A549 (cell line): Measurements from ENCODE around the gene P2RX3. TPM values are rescaled to one million over a fixed set of nuclear protein-coding genes. Genes with fewer than 3 reads are reported as not detected.

Experiments
- ATAC-seq, 2 experiments: fragments of 200-7000 bp in 1 of 2; fragments of >200 bp in 1 of 2; cut with Nextera tagmentation in 1 of 2; cut with Tn5 transposase in 1 of 2; 3 replicates each; pipeline versions ENCODE4 v1.8.0 to v1.9.1; 2018 to 2020; ENCODE audit warnings: mild to moderate bottlenecking in 1 of 2, moderate library complexity in 1 of 2
- CTCF ChIA-PET: fragments of 300-600 bp; sonication (Branson Sonifier 250); formaldehyde crosslinking; extraction: SDS; loops from one replicate; lab custom pipeline; 2021; ENCODE audit warnings: antibody characterized with exemption, inconsistent platforms; lab: Yijun Ruan, JAX
- POLR2A ChIA-PET: fragments of 350-600 bp; formaldehyde crosslinking; extraction: SDS; loops from one replicate; lab custom pipeline; 2021; ENCODE audit warnings: antibody characterized with exemption, inconsistent platforms; lab: Yijun Ruan, JAX
- DNase-seq, 2 experiments: peaks; one replicate each; pipeline versions ENCODE4 v3.0.0 to v3.0.0-alpha.2; 2011 to 2016; ENCODE audit warnings: low read depth in 1 of 2, low spot score in 1 of 2
- FAIRE-seq: peaks from 2 replicates; lab custom pipeline; 2011; peaks lifted over from hg19 to GRCh38; lab: Jason Lieb, UNC
- H3K27ac ChIP-seq, 2 experiments: fragments of >200 bp; sonication (Bioruptor Twin); formaldehyde crosslinking; 3 replicates each; pipeline ENCODE4 v1.5.1; 2016 to 2017
- H3K4me1 ChIP-seq: fragments of >200 bp; sonication (Bioruptor Twin); formaldehyde crosslinking; 3 replicates; pipeline ENCODE4 v1.6.1; 2016
- H3K4me2 ChIP-seq: fragments of >200 bp; sonication (Bioruptor Twin); formaldehyde crosslinking; 3 replicates; pipeline ENCODE4 v1.6.1; 2016
- H3K4me3 ChIP-seq: fragments of >200 bp; sonication (Bioruptor Twin); formaldehyde crosslinking; 3 replicates; pipeline ENCODE4 v1.5.1; 2016
- H3K9me3 ChIP-seq: fragments of >200 bp; sonication (Bioruptor Twin); formaldehyde crosslinking; 3 replicates; pipeline ENCODE4 v1.6.1; 2016
- CBX2 ChIP-seq: fragments of 200-600 bp; sonication (generic); IDR thresholded peaks from 2 replicates; pipeline ENCODE4 v1.6.1; 2016; ENCODE audit warnings: low read depth, mild to moderate bottlenecking, borderline replicate concordance
- CBX8 ChIP-seq: fragments of 200-600 bp; sonication (generic); IDR thresholded peaks from 2 replicates; pipeline ENCODE4 v1.6.1; 2016
- CEBPB ChIP-seq, 2 experiments: fragments of >200 bp in 1 of 2; sonication (Bioruptor Twin) in 1 of 2; formaldehyde crosslinking in 1 of 2; IDR thresholded peaks; 2 replicates each; pipeline ENCODE4 v1.6.1; 2012 to 2016
- CHD4 ChIP-seq: fragments of 200-600 bp; sonication (generic); IDR thresholded peaks from 2 replicates; pipeline ENCODE4 v1.6.1; 2016; ENCODE audit warnings: antibody characterized with exemption, mild to moderate bottlenecking, borderline replicate concordance
- EHMT2 ChIP-seq: fragments of 200-600 bp; sonication (generic); IDR thresholded peaks from 2 replicates; pipeline ENCODE4 v1.6.1; 2016; ENCODE audit warnings: antibody characterized with exemption, low read depth, mild to moderate bottlenecking, moderate library complexity
- FOSL2 ChIP-seq, 2 experiments: fragments of 450-650 bp in 1 of 2; fragments of >200 bp in 1 of 2; sonication (Bioruptor Twin) in 1 of 2; formaldehyde crosslinking; IDR thresholded peaks; 2 replicates each; pipeline versions ENCODE4 v1.5.0 to v1.6.1; 2016 to 2020; ENCODE audit warnings: mild to moderate bottlenecking in 1 of 2, moderate library complexity in 1 of 2
- FOXS1 ChIP-seq: fragments of 250-450 bp; sonication (Bioruptor Pico); IDR thresholded peaks from 2 replicates; pipeline ENCODE4 v1.5.0; 2020; ENCODE audit warnings: mild to moderate bottlenecking, moderate library complexity
- HEYL ChIP-seq: fragments of 250-450 bp; sonication (Bioruptor Pico); IDR thresholded peaks from 2 replicates; pipeline ENCODE4 v1.8.0; 2021; ENCODE audit warnings: mild to moderate bottlenecking, moderate library complexity
- HOXA7 ChIP-seq: fragments of 250-450 bp; sonication (Bioruptor Pico); IDR thresholded peaks from 2 replicates; pipeline ENCODE4 v1.5.0; 2020; ENCODE audit warnings: mild to moderate bottlenecking, moderate library complexity
- HOXB13 ChIP-seq: fragments of 250-450 bp; sonication (Bioruptor Pico); IDR thresholded peaks from 2 replicates; pipeline ENCODE4 v1.5.0; 2020; ENCODE audit warnings: low read depth, mild to moderate bottlenecking, moderate library complexity
- HOXB5 ChIP-seq: fragments of 250-450 bp; sonication (Bioruptor Pico); IDR thresholded peaks from 2 replicates; pipeline ENCODE4 v1.5.0; 2020; ENCODE audit warnings: mild to moderate bottlenecking, moderate library complexity
- JUN ChIP-seq, 2 experiments: fragments of >200 bp; sonication (Bioruptor Twin); formaldehyde crosslinking; IDR thresholded peaks; 2 replicates in 1 of 2; 3 replicates in 1 of 2; pipeline ENCODE4 v1.6.1; 2016 to 2017
- KDM1A ChIP-seq: fragments of 200-600 bp; sonication (generic); IDR thresholded peaks from 2 replicates; pipeline ENCODE4 v1.6.1; 2016; ENCODE audit warnings: low read depth, mild to moderate bottlenecking
- KDM5A ChIP-seq: fragments of 200-600 bp; sonication (generic); IDR thresholded peaks from 2 replicates; pipeline ENCODE4 v1.6.1; 2016; ENCODE audit warnings: antibody characterized with exemption, mild to moderate bottlenecking
- MAFK ChIP-seq: fragments of 450-650 bp; IDR thresholded peaks from 2 replicates; pipeline ENCODE4 v1.6.1; 2014; ENCODE audit not compliant: partially characterized antibody
- MYC ChIP-seq: IDR thresholded peaks from 2 replicates; pipeline ENCODE4 v1.6.1; 2012; ENCODE audit warnings: mild to moderate bottlenecking, inconsistent platforms, low read length, improper control_type of control experiment, borderline replicate concordance
- RARB ChIP-seq: fragments of 250-450 bp; sonication (Bioruptor Pico); IDR thresholded peaks from 2 replicates; pipeline ENCODE4 v1.8.0; 2021; ENCODE audit warnings: mild to moderate bottlenecking, moderate library complexity
- RNF2 ChIP-seq: fragments of 200-600 bp; sonication (generic); IDR thresholded peaks from 2 replicates; pipeline ENCODE4 v1.6.1; 2016; ENCODE audit warnings: low read depth, mild to moderate bottlenecking, antibody characterized with exemption, moderate library complexity, borderline replicate concordance
- SMC3 ChIP-seq: fragments of >200 bp; sonication (Bioruptor Twin); formaldehyde crosslinking; IDR thresholded peaks from 3 replicates; pipeline ENCODE4 v1.6.1; 2018; ENCODE audit warnings: inconsistent platforms
- SREBF2 ChIP-seq: fragments of 450-650 bp; IDR thresholded peaks from 2 replicates; pipeline ENCODE4 v1.6.1; 2014; ENCODE audit warnings: mild to moderate bottlenecking, moderate library complexity
- TFCP2L1 ChIP-seq: fragments of 250-450 bp; sonication (Bioruptor Pico); IDR thresholded peaks from 2 replicates; pipeline ENCODE4 v1.5.0; 2021; ENCODE audit warnings: mild to moderate bottlenecking
- TP53 ChIP-seq: fragments of 250-450 bp; sonication (Bioruptor Pico); IDR thresholded peaks from 2 replicates; pipeline ENCODE4 v1.5.0; 2021; ENCODE audit warnings: mild to moderate bottlenecking, moderate library complexity
- ZFP36 ChIP-seq: fragments of 450-650 bp; IDR thresholded peaks from 2 replicates; pipeline ENCODE4 v1.6.1; 2014; ENCODE audit warnings: borderline replicate concordance; ENCODE audit not compliant: partially characterized antibody
- ZSCAN20 ChIP-seq: fragments of 250-450 bp; sonication (Bioruptor Pico); IDR thresholded peaks from 2 replicates; pipeline ENCODE4 v1.8.0; 2022; ENCODE audit warnings: mild to moderate bottlenecking, moderate library complexity
- WGBS: methylation state at CpG from one replicate; pipeline ENCODE4 v1.1.6; 2017; ENCODE audit errors: missing lambda C conversion rate; 5-methylcytosine and 5-hydroxymethylcytosine counted together
- polyA plus RNA-seq, 4 experiments: library from polyadenylated mRNA; depleted of rRNA in 3 of 4; stranded (reverse); fragments of >200 nt; fragmentation: RNase III in 1 of 4; extraction: RNeasy Plus Mini Kit Qiagen cat#74134 plus additional on column Dnase treatment in 1 of 4; gene quantifications; 2 replicates in 3 of 4; 3 replicates in 1 of 4; pipeline ENCODE4 v1.2.3, GENCODE V29; 2011 to 2017
- TF ChIP-seq, protein P1 (sequence below): fragments of 250-450 bp; sonication (Bioruptor Pico); IDR thresholded peaks from 2 replicates; pipeline ENCODE4 v1.5.0; 2021; ENCODE audit warnings: mild to moderate bottlenecking, moderate library complexity, borderline replicate concordance
- TF ChIP-seq, protein P2 (sequence below): IDR thresholded peaks from 2 replicates; pipeline ENCODE4 v1.6.1; 2012
- TF ChIP-seq, protein P3 (sequence below): fragments of 250-450 bp; sonication (Bioruptor Pico); IDR thresholded peaks from 2 replicates; pipeline ENCODE4 v1.5.0; 2020; ENCODE audit warnings: low read depth, mild to moderate bottlenecking, moderate library complexity

P2RX3 gene
- polyA plus RNA-seq, 2 of the 4 experiments (the other 2 are of a cell fraction): 0.05 to 0.37 TPM

DNA sequence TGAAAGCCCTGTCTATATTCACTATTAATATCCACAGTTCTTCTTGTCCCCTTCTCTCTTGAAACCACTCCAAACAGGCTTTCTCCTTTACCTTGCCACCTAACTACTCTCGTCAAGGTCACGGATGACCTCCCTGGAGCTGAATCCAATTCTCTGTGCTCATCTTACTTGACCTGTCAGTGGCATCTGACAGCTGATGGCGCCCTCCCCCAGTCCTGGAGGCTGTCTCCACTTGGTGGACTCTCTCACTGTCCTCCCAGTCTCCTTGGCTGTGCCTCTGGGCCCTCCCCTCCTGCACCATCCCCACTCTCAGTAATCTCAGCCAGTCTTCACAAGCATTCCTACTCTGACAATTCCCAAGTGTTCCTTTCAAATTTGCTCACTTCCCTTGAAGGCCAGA, 22.1 kb upstream of the P2RX3 start:
- Histone ChIP-seq H3K4me2 (no peak overlapping the region), H3K27ac (no peak overlapping the region), H3K4me3 (no peak overlapping the region), H3K9me3 (no peaks in the 10 kb centered on the region), H3K4me1 (peaks cover 31% of the 10 kb centered on the region)
- no peak for FAIRE-seq
- no peak for ATAC-seq
- no peak for DNase-seq
- ChIA-PET CTCF (interaction anchor here (0.8 to 1.2 kb wide), 2 partner anchors 67 to 211 kb away, joined by 4 read pairs; no protein-coding TSS in a partner anchor), POLR2A (no interaction called here)
- WGBS: 90% methylated on average over 3 of the region's 3 CpGs
- TF ChIP-seq HOXB5 (CRISPR knock-in tag): no peak
- TF ChIP-seq CEBPB (IDR thresholded peaks at IDR 0.05): no peak
- no peak for TF ChIP-seq HOXA7
- no peak for TF ChIP-seq KDM5A
- no peak for TF ChIP-seq TFCP2L1 (CRISPR knock-in tag)
- TF ChIP-seq, protein P1, sequence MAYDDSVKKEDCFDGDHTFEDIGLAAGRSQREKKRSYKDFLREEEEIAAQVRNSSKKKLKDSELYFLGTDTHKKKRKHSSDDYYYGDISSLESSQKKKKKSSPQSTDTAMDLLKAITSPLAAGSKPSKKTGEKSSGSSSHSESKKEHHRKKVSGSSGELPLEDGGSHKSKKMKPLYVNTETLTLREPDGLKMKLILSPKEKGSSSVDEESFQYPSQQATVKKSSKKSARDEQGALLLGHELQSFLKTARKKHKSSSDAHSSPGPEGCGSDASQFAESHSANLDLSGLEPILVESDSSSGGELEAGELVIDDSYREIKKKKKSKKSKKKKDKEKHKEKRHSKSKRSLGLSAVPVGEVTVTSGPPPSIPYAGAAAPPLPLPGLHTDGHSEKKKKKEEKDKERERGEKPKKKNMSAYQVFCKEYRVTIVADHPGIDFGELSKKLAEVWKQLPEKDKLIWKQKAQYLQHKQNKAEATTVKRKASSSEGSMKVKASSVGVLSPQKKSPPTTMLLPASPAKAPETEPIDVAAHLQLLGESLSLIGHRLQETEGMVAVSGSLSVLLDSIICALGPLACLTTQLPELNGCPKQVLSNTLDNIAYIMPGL: no peak
- no peak for TF ChIP-seq HEYL (CRISPR knock-in tag)
- no peak for TF ChIP-seq JUN (IDR thresholded peaks at IDR 0.05)
- no peak for TF ChIP-seq ZFP36
- TF ChIP-seq EHMT2: no peak
- no peak for TF ChIP-seq FOXS1 (CRISPR knock-in tag)
- no peak for TF ChIP-seq SMC3
- TF ChIP-seq HOXB13: no peak
- no peak for TF ChIP-seq MAFK
- TF ChIP-seq CBX8: no peak
- TF ChIP-seq KDM1A: no peak
- TF ChIP-seq CHD4: no peak

DNA sequence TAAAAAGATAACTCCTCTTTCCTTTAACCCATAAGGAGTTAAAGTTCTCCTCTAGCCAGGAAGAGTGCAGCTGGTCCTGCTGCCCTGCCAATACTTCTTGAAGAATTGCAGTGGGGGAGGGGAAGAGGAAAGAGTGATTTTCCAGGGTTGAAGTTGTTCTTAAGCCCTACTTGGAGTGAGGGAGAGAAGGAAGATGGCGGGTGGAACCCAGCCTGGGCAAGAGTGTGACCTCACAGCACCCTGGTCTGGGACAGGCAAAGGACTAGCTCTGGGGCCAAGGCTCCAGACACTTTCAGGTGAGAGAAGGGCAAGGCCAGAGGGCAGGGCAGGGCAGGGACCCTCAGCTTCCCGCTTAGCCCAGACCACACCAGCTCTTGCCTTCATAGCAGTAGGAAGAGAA, 20.0 kb upstream of the P2RX3 start:
- peaks cover 34% of the 10 kb centered on the region for H3K4me1 ChIP-seq
- 80% methylated on average over 2 of the region's 2 CpGs for WGBS
- ChIA-PET CTCF (interaction anchor here (0.7 to 1.2 kb wide), 4 partner anchors 10 to 1853 kb away, joined by 3 read pairs; no protein-coding TSS in a partner anchor), POLR2A (no interaction called here)
- H3K9me3 ChIP-seq: no peaks in the 10 kb centered on the region
- TF ChIP-seq RNF2 (no peak), FOSL2 (IDR thresholded peaks at IDR 0.05) (no peak), FOSL2 (CRISPR knock-in tag; IDR thresholded peaks at IDR 0.05) (no peak), RARB (CRISPR knock-in tag) (no peak), CBX2 (no peak), SREBF2 (no peak), ZSCAN20 (CRISPR knock-in tag) (no peak), TP53 (CRISPR knock-in tag) (no peak), MYC (no peak), MAFK (no peak), CBX8 (no peak), SMC3 (no peak)
- TF ChIP-seq, protein P2, sequence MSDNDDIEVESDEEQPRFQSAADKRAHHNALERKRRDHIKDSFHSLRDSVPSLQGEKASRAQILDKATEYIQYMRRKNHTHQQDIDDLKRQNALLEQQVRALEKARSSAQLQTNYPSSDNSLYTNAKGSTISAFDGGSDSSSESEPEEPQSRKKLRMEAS: no peak
- TF ChIP-seq, protein P3, sequence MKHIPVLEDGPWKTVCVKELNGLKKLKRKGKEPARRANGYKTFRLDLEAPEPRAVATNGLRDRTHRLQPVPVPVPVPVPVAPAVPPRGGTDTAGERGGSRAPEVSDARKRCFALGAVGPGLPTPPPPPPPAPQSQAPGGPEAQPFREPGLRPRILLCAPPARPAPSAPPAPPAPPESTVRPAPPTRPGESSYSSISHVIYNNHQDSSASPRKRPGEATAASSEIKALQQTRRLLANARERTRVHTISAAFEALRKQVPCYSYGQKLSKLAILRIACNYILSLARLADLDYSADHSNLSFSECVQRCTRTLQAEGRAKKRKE (CRISPR knock-in tag): no peak
- no peak overlapping the region for H3K4me2 ChIP-seq
- ATAC-seq (no peak), FAIRE-seq (no peak), DNase-seq (no peak)
- 0 out of 6 replicates have a peak overlapping the region, but pooled peaks of 1 of the 2 experiments have one; percentile 2 for H3K27ac ChIP-seq
- no peak overlapping the region for H3K4me3 ChIP-seq
